IMR-90 (cell line): ENCODE results near the gene FTO. TPM values are rescaled to one million over a fixed set of nuclear protein-coding genes. Genes with fewer than 3 reads are reported as not detected.

Source experiments
- ATAC-seq: fragments of 200-7000 bp; cut with Tn5 transposase; 2 replicates; pipeline ENCODE4 v1.9.1; 2020; ENCODE audit warnings: low read depth, mild to moderate bottlenecking, moderate library complexity
- BruUV-seq: library from RNA; stranded (reverse); fragments of 400-500 nt; replicated peaks from 2 replicates; lab custom pipeline; 2021; lab: Mats Ljungman, UMichigan
- CTCF ChIA-PET: fragments of 300-600 bp; formaldehyde crosslinking; extraction: SDS; loops from one replicate; lab custom pipeline; 2021; ENCODE audit warnings: antibody characterized with exemption; lab: Yijun Ruan, JAX
- POLR2A ChIA-PET: fragments of 300-600 bp; sonication (Branson Sonifier 250); formaldehyde crosslinking; loops from one replicate; lab custom pipeline; 2022; ENCODE audit warnings: antibody characterized with exemption; ENCODE audit not compliant: unreplicated experiment; lab: Charles Lee
- DNase-seq: peaks from one replicate; pipeline ENCODE4 v3.0.0; 2013
- H2AFZ ChIP-seq: replicated peaks from 2 replicates; pipeline ENCODE3; 2013; ENCODE audit warnings: low read length, mild to moderate bottlenecking; ENCODE audit not compliant: poor library complexity
- H2AK5ac ChIP-seq: 2 replicates; pipeline ENCODE4 v1.6.1; 2013; ENCODE audit warnings: low read depth, low read length, inconsistent platforms
- H2AK9ac ChIP-seq: replicated peaks from 2 replicates; pipeline ENCODE3; 2013; ENCODE audit warnings: mild to moderate bottlenecking, low read depth, low read length, moderate library complexity; ENCODE audit not compliant: poor library complexity
- H2BK120ac ChIP-seq: 2 replicates; pipeline ENCODE4 v1.6.1; 2013; ENCODE audit warnings: low read depth, low read length, inconsistent platforms
- H2BK15ac ChIP-seq: 3 replicates; pipeline ENCODE4 v1.6.1; 2013; ENCODE audit warnings: low read depth, low read length, inconsistent platforms
- H2BK20ac ChIP-seq: 2 replicates; pipeline ENCODE4 v1.6.1; 2013; ENCODE audit warnings: low read depth, mild to moderate bottlenecking, inconsistent platforms, low read length, moderate library complexity
- H2BK5ac ChIP-seq: 2 replicates; pipeline ENCODE4 v1.6.1; 2013; ENCODE audit warnings: mild to moderate bottlenecking, low read depth, low read length, inconsistent platforms; ENCODE audit not compliant: poor library complexity, severe bottlenecking
- H3K14ac ChIP-seq: replicated peaks from 2 replicates; pipeline ENCODE4 v1.6.1; 2013; ENCODE audit warnings: low read depth, low read length, inconsistent platforms
- H3K18ac ChIP-seq: 2 replicates; pipeline ENCODE4 v1.6.1; 2013; ENCODE audit warnings: low read depth, low read length, control low read depth
- H3K23ac ChIP-seq: 2 replicates; pipeline ENCODE4 v1.6.1; 2013; ENCODE audit warnings: low read depth, low read length, inconsistent platforms
- H3K27ac ChIP-seq: 2 replicates; pipeline ENCODE4 v1.5.1; 2013; ENCODE audit warnings: mild to moderate bottlenecking, control low read depth, low read length; ENCODE audit not compliant: insufficient read depth
- H3K27me3 ChIP-seq: 2 replicates; pipeline ENCODE4 v1.6.1; 2013; ENCODE audit warnings: low read length; ENCODE audit not compliant: control insufficient read depth, insufficient read depth
- H3K36me3 ChIP-seq: 2 replicates; pipeline ENCODE4 v1.6.1; 2013; ENCODE audit warnings: low read length, mixed read lengths; ENCODE audit not compliant: control insufficient read depth, insufficient read depth
- H3K4ac ChIP-seq: 2 replicates; pipeline ENCODE4 v1.6.1; 2013; ENCODE audit warnings: low read depth, low read length, inconsistent platforms
- H3K4me1 ChIP-seq: 2 replicates; pipeline ENCODE4 v1.6.1; 2013; ENCODE audit warnings: low read length, mixed read lengths; ENCODE audit not compliant: control insufficient read depth, insufficient read depth
- H3K4me2 ChIP-seq: 2 replicates; pipeline ENCODE4 v1.6.1; 2013; ENCODE audit warnings: low read depth, mild to moderate bottlenecking, control low read depth, low read length, moderate library complexity
- H3K4me3 ChIP-seq: 2 replicates; pipeline ENCODE4 v1.5.1; 2013; ENCODE audit warnings: low read depth, mild to moderate bottlenecking, control low read depth, low read length, moderate library complexity; ENCODE audit not compliant: insufficient read depth
- H3K56ac ChIP-seq: 2 replicates; pipeline ENCODE4 v1.6.1; 2013; ENCODE audit warnings: low read length, inconsistent platforms; ENCODE audit not compliant: insufficient read depth; ENCODE audit errors: extremely low read depth
- H3K79me1 ChIP-seq, 2 experiments: 2 replicates each; pipeline ENCODE4 v1.6.1; 2013; ENCODE audit warnings: low read length in 2 of 2, inconsistent platforms in 1 of 2, low read depth in 1 of 2
- H3K9ac ChIP-seq: 2 replicates; pipeline ENCODE4 v1.6.1; 2013; ENCODE audit warnings: low read depth, low read length, control low read depth
- H3K9me1 ChIP-seq: 2 replicates; pipeline ENCODE4 v1.6.1; 2013; ENCODE audit warnings: low read length, inconsistent platforms; ENCODE audit not compliant: insufficient read depth
- H3K9me3 ChIP-seq: 2 replicates; pipeline ENCODE4 v1.6.1; 2013; ENCODE audit warnings: low read length; ENCODE audit not compliant: control insufficient read depth, insufficient read depth
- H4K20me1 ChIP-seq: 2 replicates; pipeline ENCODE4 v1.6.1; 2013; ENCODE audit warnings: low read length, inconsistent platforms; ENCODE audit not compliant: insufficient read depth
- H4K5ac ChIP-seq: 2 replicates; pipeline ENCODE4 v1.6.1; 2013; ENCODE audit warnings: mild to moderate bottlenecking, low read depth, low read length, control low read depth
- H4K8ac ChIP-seq, 2 experiments: 2 replicates each; pipeline ENCODE4 v1.6.1; 2013; ENCODE audit warnings: low read depth in 2 of 2, low read length in 2 of 2, control low read depth in 1 of 2, inconsistent platforms in 1 of 2
- H4K91ac ChIP-seq: 2 replicates; pipeline ENCODE4 v1.6.1; 2013; ENCODE audit warnings: low read depth, low read length, inconsistent platforms; ENCODE audit not compliant: insufficient read depth
- CHD1 ChIP-seq: IDR thresholded peaks from 2 replicates; pipeline ENCODE4 v1.6.1; 2012; ENCODE audit warnings: low read depth, low read length, improper control_type of control experiment
- FOS ChIP-seq: fragments of 150-350 bp; IDR thresholded peaks from 2 replicates; pipeline ENCODE4 v1.6.1; 2016; ENCODE audit warnings: low read depth, low read length
- MXI1 ChIP-seq: IDR thresholded peaks from 2 replicates; pipeline ENCODE4 v1.6.1; 2012; ENCODE audit warnings: low read depth, mild to moderate bottlenecking, low read length, moderate library complexity, borderline replicate concordance
- POLR2A ChIP-seq: IDR thresholded peaks from 2 replicates; pipeline ENCODE4 v1.6.1; 2012; ENCODE audit warnings: mild to moderate bottlenecking, low read depth, low read length
- RFX5 ChIP-seq: IDR thresholded peaks from 2 replicates; pipeline ENCODE4 v1.8.0; 2012; ENCODE audit warnings: low read depth, mild to moderate bottlenecking, low read length, moderate library complexity
- WGBS, 2 experiments: methylation state at CpG; one replicate each; pipeline versions ENCODE4 v1.1.5 to v1.1.7; 2013; ENCODE audit warnings: missing lambda C conversion rate in 2 of 2; ENCODE audit not compliant: insufficient read length in 1 of 2; ENCODE audit errors: extremely low coverage in 2 of 2; 5-methylcytosine and 5-hydroxymethylcytosine counted together
- dilution Hi-C: fragments of 300-500 bp; cut with HindIII; formaldehyde crosslinking; loops from one replicate; pipeline ENCODE4 v1.14.3; 2018; ENCODE audit warnings: low sequenced_read_pairs; ENCODE audit not compliant: unreplicated experiment
- in situ Hi-C: fragments of 300-500 bp; cut with MboI; formaldehyde crosslinking; loops from 3 replicates; pipeline ENCODE4 v1.14.3; 2019; ENCODE audit warnings: low sequenced_read_pairs, inconsistent platforms, mixed read lengths
- intact Hi-C: fragments of 100-400 bp; cut with micrococcal nuclease; formaldehyde crosslinking; loops from 2 replicates; pipeline ENCODE4 v1.10.0; 2022
- polyA plus RNA-seq, 3 experiments: library from polyadenylated mRNA; depleted of rRNA; stranded (reverse); fragments of >200 nt; gene quantifications; 2 replicates each; pipeline ENCODE4 v1.2.3, GENCODE V29; 2012; ENCODE audit warnings: low replicate concordance in 1 of 3
- total RNA-seq: library from RNA; depleted of rRNA; stranded (reverse); fragments of >200 nt; gene quantifications from 2 replicates; pipeline ENCODE4 v1.2.3, GENCODE V29; 2012
- TF ChIP-seq, protein P1 (sequence below): fragments of 150-350 bp; IDR thresholded peaks from 2 replicates; pipeline ENCODE4 v1.6.1; 2016; ENCODE audit warnings: low read depth, mild to moderate bottlenecking, low read length, moderate library complexity, borderline replicate concordance
- TF ChIP-seq, protein P2 (sequence below): conservative IDR thresholded peaks from 2 replicates; pipeline ENCODE4 v1.5.1; 2012; ENCODE audit warnings: mild to moderate bottlenecking, low read depth, low read length, improper control_type of control experiment

Gene FTO
- total and polyA plus RNA-seq, 2 of the 4 experiments (the other 2 are of a cell fraction) = 70.3 to 132 TPM

- Histone ChIP-seq H3K27me3 (no peaks in the 10 kb centered on the region), H2AK5ac (no peak overlapping the region), H2AK9ac (no peak overlapping the region), H2BK5ac (no peak overlapping the region), H3K4ac (no peak overlapping the region), H4K8ac (no peak overlapping the region), H3K56ac (no peak overlapping the region), H3K79me1 (no peaks in the 10 kb centered on the region), H3K9ac (no peak overlapping the region), H3K36me3 (peaks cover 3% of the 10 kb centered on the region; the same call in 1 of the 2 replicates), H4K91ac (no peak overlapping the region), H2BK20ac (no peak overlapping the region), H3K14ac (no peak overlapping the region), H3K9me3 (no peaks in the 10 kb centered on the region), H3K27ac (no peak overlapping the region), H4K5ac (no peak overlapping the region), H2AFZ (no peak overlapping the region), H2BK120ac (no peak overlapping the region), H3K4me3 (no peak overlapping the region), H3K9me1 (no peaks in the 10 kb centered on the region), H4K20me1 (no peaks in the 10 kb centered on the region), H2BK15ac (no peak overlapping the region), H3K4me1 (no peaks in the 10 kb centered on the region), H3K4me2 (no peak overlapping the region), H3K23ac (no peak overlapping the region), H3K18ac (no peak overlapping the region)
- DNase-seq = no peak
- ATAC-seq = no peak
- POLR2A ChIA-PET = no interaction called here
- TF ChIP-seq POLR2A = no peak
- TF ChIP-seq RFX5 = no peak
- no peak for TF ChIP-seq FOS
- TF ChIP-seq, protein P1, sequence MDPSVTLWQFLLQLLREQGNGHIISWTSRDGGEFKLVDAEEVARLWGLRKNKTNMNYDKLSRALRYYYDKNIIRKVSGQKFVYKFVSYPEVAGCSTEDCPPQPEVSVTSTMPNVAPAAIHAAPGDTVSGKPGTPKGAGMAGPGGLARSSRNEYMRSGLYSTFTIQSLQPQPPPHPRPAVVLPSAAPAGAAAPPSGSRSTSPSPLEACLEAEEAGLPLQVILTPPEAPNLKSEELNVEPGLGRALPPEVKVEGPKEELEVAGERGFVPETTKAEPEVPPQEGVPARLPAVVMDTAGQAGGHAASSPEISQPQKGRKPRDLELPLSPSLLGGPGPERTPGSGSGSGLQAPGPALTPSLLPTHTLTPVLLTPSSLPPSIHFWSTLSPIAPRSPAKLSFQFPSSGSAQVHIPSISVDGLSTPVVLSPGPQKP = no peak
- TF ChIP-seq, protein P2, sequence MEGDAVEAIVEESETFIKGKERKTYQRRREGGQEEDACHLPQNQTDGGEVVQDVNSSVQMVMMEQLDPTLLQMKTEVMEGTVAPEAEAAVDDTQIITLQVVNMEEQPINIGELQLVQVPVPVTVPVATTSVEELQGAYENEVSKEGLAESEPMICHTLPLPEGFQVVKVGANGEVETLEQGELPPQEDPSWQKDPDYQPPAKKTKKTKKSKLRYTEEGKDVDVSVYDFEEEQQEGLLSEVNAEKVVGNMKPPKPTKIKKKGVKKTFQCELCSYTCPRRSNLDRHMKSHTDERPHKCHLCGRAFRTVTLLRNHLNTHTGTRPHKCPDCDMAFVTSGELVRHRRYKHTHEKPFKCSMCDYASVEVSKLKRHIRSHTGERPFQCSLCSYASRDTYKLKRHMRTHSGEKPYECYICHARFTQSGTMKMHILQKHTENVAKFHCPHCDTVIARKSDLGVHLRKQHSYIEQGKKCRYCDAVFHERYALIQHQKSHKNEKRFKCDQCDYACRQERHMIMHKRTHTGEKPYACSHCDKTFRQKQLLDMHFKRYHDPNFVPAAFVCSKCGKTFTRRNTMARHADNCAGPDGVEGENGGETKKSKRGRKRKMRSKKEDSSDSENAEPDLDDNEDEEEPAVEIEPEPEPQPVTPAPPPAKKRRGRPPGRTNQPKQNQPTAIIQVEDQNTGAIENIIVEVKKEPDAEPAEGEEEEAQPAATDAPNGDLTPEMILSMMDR = no peak
- TF ChIP-seq MXI1 = no peak
- TF ChIP-seq CHD1 = no peak
- intact Hi-C loops = no loop called here
- in situ Hi-C loops = no loop called here
- CTCF ChIA-PET = no interaction called here
- BruUV-seq = no TSS peak
- WGBS, 2 experiments = no CpG with 5 or more reads among the region's 8 CpGs
- dilution Hi-C loops = no loop called here
Measured at GRCh38 chr16:54112451-54113206, 408.7 kb downstream of the FTO start.
